22Rv1 (cell line): Measurements from ENCODE around the gene CAMK2D.

Experiments
- H3K27ac ChIP-seq: fragments of 450-650 bp; 2 replicates; pipeline ENCODE4 v1.5.1; 2017
- ZFX ChIP-seq: fragments of 450-650 bp; IDR thresholded peaks from 2 replicates; pipeline ENCODE4 v1.6.1; 2017; ENCODE audit warnings: antibody characterized with exemption, borderline replicate concordance
- TF ChIP-seq, protein P1 (sequence below): fragments of 450-650 bp; IDR thresholded peaks from 2 replicates; pipeline ENCODE4 v1.5.1; 2017; ENCODE audit warnings: mild to moderate bottlenecking

CAMK2D gene

DNA sequence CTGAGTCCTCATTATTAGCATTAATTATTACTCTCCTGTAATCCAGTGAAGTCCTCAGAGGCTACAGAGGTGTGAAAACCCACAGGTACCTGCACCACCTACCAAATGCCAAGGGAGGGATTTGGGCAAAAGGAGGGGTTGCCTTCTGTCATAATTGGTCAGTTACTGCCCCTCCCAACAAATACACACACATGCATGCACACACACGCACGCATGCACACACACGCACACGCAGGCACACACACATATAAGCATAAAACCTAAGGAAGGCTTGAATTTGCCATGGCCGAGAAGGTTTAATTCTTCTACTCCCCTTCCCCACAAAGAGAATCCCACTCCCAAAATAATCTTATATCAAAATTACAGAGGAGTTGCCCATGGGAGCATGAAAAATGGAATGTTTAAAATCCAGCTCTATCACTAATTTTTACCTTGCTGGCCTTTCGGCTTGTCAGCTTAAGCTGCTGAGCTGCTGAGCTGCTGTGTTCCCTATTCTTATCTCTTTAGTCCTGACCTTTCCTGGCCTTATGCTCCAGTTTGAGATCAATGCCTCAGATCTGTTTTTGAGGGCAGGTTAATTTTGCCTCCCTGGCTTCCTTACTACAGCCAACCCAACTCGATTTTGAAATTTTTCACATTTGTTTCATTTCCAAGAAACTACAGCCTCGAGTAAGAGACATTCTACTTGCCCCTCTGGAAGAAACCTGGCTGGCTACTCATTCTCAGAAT lies 95.0 kb downstream of the CAMK2D start:
- no peak for TF ChIP-seq ZFX
- TF ChIP-seq, protein P1, sequence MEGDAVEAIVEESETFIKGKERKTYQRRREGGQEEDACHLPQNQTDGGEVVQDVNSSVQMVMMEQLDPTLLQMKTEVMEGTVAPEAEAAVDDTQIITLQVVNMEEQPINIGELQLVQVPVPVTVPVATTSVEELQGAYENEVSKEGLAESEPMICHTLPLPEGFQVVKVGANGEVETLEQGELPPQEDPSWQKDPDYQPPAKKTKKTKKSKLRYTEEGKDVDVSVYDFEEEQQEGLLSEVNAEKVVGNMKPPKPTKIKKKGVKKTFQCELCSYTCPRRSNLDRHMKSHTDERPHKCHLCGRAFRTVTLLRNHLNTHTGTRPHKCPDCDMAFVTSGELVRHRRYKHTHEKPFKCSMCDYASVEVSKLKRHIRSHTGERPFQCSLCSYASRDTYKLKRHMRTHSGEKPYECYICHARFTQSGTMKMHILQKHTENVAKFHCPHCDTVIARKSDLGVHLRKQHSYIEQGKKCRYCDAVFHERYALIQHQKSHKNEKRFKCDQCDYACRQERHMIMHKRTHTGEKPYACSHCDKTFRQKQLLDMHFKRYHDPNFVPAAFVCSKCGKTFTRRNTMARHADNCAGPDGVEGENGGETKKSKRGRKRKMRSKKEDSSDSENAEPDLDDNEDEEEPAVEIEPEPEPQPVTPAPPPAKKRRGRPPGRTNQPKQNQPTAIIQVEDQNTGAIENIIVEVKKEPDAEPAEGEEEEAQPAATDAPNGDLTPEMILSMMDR: no peak
- H3K27ac ChIP-seq: no peak overlapping the region

DNA sequence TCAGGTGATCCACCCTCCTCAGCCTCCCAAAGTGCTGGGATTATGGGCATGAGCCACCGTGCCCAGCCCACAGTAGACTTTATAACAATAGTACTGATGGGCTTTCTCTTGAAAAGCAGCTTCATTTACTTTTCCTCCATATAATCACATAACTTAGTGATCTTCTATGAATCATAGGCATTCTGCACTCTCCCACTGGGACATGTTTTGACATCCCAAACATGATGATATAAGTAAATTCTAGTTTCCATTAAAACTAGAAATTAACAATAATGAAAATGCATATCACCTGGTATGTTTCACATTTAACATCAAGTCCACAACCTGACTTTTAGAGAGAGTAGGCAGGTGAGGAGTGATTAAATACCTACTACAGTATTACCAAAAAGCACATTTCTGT lies 96.5 kb downstream of the CAMK2D start:
- TF ChIP-seq ZFX: no peak
- TF ChIP-seq, protein P1: no peak
- H3K27ac ChIP-seq: no peak overlapping the region

DNA sequence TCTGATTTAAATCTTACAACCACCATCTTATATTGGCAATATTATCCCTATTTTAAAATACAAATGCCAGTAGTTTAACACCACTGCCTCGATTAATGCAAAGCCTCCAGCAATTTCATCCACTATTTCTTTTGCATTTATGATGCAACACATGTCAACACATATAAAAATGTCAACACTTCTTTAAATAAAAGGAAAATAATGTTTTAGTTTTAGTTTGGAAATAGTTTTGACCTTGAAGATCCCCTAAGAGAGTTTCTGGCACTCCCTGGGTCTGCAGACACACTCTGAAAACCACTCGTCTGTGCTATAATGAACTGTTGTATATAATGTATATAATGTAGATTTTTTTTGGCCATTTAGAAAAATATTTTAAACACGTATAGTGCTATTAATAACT lies 99.0 kb downstream of the CAMK2D start:
- no peak overlapping the region for H3K27ac ChIP-seq
- TF ChIP-seq ZFX: no peak
- TF ChIP-seq, protein P1: no peak

DNA sequence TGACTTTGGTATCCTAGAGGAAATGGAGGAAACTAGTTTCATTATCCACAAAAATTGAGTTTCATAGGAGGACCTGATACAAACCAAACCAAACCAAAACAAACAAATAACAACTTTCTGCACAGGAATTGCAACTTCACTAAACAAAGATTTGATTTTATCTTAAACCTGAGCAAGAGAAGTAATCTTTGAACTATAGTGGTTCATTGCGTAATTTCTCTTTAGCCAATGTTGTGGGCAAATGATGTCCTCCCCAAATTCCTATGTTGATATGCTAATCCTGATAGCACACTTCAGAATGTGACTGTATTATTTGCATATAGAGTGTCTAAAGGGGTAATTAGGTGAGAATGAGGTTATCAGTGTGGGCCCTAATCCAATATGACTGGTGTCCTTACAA lies 102.4 kb downstream of the CAMK2D start:
- no peak overlapping the region; the same call in 1 of the 2 replicates for H3K27ac ChIP-seq

DNA sequence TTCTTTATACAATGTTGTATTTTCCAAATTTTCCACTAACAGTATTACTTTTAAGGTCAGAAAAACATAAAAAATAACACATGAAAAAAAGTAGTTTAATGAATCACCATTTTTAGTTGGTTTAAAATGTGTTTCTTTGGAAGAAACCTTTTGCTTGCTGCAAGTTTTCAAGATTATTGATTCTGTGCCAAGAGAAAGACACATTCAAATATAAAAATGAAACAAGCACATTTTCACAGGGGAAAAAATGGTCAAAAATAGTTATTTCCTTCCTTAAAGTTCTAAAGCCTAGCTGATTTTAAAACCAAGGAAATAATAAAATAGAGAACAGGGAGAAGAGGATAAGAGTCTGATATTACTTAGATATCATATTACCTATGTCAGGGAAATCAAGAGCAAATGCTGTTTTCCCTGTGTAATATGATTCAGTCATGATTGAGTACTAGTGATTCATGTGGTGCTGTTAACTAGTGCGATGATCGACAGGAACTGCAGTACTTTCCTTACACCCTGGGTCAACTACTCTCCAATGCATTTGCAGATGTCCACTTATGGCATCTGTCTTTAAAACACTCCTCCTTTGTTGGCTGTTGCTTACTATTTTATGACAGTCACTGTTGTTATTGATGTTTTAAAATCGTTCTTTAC lies 103.8 kb downstream of the CAMK2D start:
- TF ChIP-seq, protein P1: no peak
- TF ChIP-seq ZFX: no peak
- no peak overlapping the region for H3K27ac ChIP-seq

More for the DNA sequence above, 102.4 kb downstream of the CAMK2D start:
- no peak for TF ChIP-seq ZFX
- TF ChIP-seq, protein P1: no peak

DNA sequence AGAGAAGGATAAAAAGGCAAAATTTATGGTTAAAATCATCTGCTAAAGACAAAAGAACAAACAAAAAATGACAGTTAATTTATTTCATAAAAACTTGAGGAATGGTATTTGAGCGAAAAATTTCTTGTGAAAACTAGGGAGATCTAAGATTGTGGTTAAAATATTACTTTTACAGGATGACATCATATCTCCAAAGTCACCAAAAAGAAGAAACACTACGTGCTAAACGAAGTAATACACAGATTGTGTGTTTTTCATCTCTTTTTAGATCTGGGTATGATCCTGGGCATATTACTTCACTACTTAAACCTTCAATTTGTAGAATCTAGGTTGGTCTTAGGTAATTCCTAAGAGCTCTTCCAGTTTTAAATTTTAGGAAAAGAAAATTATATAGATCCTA lies 107.7 kb downstream of the CAMK2D start:
- TF ChIP-seq ZFX: no peak
- TF ChIP-seq, protein P1: no peak

DNA sequence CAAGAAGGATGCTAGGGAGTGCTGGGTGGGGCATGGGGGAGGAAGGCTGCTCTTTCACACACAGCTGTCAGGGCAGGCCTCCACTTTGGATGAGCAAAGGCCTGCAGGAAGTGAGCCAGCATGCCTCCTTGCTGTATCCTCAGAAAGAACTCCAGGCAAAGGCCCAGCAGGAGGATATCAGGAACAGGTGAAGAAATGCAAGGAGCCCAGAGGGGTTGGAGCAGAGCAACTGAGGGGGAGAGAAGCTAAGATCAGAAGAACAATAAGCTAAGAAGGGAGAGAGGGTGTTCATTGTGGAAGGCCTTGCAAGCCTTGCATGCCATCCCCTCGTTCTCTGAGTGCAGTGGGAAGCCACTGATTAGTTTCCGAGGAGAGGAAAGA lies 115.1 kb downstream of the CAMK2D start:
- H3K27ac ChIP-seq: peak overlapping the region; percentile 80
- no peak for TF ChIP-seq ZFX
- TF ChIP-seq, protein P1: no peak

More for the DNA sequence above, 107.7 kb downstream of the CAMK2D start:
- no peak overlapping the region for H3K27ac ChIP-seq
